KMS-11 (cell line): ENCODE results near the gene CPEB2.

Experiments used
- H2AFZ ChIP-seq: fragments of 200-600 bp; sonication (generic); 2 replicates; pipeline ENCODE4 v1.6.1; 2016; ENCODE audit warnings: antibody characterized with exemption, mixed run types, low read depth
- H3K27ac ChIP-seq: fragments of 200-600 bp; sonication (generic); 2 replicates; pipeline ENCODE4 v1.6.1; 2016; ENCODE audit warnings: mild to moderate bottlenecking, mixed run types
- H3K27me3 ChIP-seq: fragments of 200-600 bp; sonication (generic); 2 replicates; pipeline ENCODE4 v1.6.1; 2017; ENCODE audit warnings: mild to moderate bottlenecking, low read depth, mixed run types, moderate library complexity; ENCODE audit not compliant: insufficient read depth
- H3K36me3 ChIP-seq: fragments of 200-600 bp; sonication (generic); 2 replicates; pipeline ENCODE4 v1.6.1; 2017; ENCODE audit warnings: mild to moderate bottlenecking, mixed run types; ENCODE audit not compliant: insufficient read depth
- H3K4me1 ChIP-seq: fragments of 200-600 bp; sonication (generic); 2 replicates; pipeline ENCODE4 v1.6.1; 2016; ENCODE audit warnings: mild to moderate bottlenecking, low read depth, mixed run types; ENCODE audit not compliant: poor library complexity, severe bottlenecking
- H3K4me2 ChIP-seq: fragments of 200-600 bp; sonication (generic); 2 replicates; pipeline ENCODE4 v1.7.0; 2016; ENCODE audit warnings: mild to moderate bottlenecking, mixed run types
- H3K4me3 ChIP-seq: fragments of 200-600 bp; sonication (generic); IDR thresholded peaks from 2 replicates; pipeline ENCODE4 v1.6.1; 2017; ENCODE audit warnings: low read depth, low read length, mixed read lengths; ENCODE audit not compliant: insufficient read depth
- H3K79me2 ChIP-seq: fragments of 200-600 bp; sonication (generic); 2 replicates; pipeline ENCODE4 v1.6.1; 2016; ENCODE audit warnings: low read depth, mixed run types; ENCODE audit not compliant: insufficient read depth
- H3K9ac ChIP-seq: fragments of 200-600 bp; sonication (generic); 2 replicates; pipeline ENCODE4 v1.6.1; 2016; ENCODE audit warnings: mild to moderate bottlenecking, mixed run types
- H4K20me1 ChIP-seq: fragments of 200-600 bp; sonication (generic); 2 replicates; pipeline ENCODE4 v1.6.1; 2016; ENCODE audit warnings: mild to moderate bottlenecking, mixed run types; ENCODE audit not compliant: insufficient read depth
- TF ChIP-seq, protein P1 (sequence below): fragments of 200-600 bp; sonication (generic); conservative IDR thresholded peaks from 2 replicates; pipeline ENCODE4 v1.6.1; 2017; ENCODE audit warnings: low read depth, mild to moderate bottlenecking, antibody characterized with exemption, low read length, moderate library complexity, mixed read lengths

The CPEB2 gene

GRCh38 chr4:15011166-15011565 is 8.9 kb downstream of the CPEB2 start:
- Histone ChIP-seq H3K79me2 (peaks cover 100% of the 10 kb centered on the region), H3K27me3 (no peaks in the 10 kb centered on the region), H4K20me1 (peaks cover 24% of the 10 kb centered on the region; the same call in 1 of the 2 replicates), H3K4me2 (peak overlapping the region; percentile 98; the same call in 1 of the 2 replicates), H2AFZ (no peak overlapping the region), H3K4me1 (peaks cover 69% of the 10 kb centered on the region), H3K9ac (no peak overlapping the region), H3K4me3 (no peak overlapping the region), H3K36me3 (peaks cover 7% of the 10 kb centered on the region; the same call in 1 of the 2 replicates), H3K27ac (no peak overlapping the region; the same call in 1 of the 2 replicates)
- TF ChIP-seq, protein P1, sequence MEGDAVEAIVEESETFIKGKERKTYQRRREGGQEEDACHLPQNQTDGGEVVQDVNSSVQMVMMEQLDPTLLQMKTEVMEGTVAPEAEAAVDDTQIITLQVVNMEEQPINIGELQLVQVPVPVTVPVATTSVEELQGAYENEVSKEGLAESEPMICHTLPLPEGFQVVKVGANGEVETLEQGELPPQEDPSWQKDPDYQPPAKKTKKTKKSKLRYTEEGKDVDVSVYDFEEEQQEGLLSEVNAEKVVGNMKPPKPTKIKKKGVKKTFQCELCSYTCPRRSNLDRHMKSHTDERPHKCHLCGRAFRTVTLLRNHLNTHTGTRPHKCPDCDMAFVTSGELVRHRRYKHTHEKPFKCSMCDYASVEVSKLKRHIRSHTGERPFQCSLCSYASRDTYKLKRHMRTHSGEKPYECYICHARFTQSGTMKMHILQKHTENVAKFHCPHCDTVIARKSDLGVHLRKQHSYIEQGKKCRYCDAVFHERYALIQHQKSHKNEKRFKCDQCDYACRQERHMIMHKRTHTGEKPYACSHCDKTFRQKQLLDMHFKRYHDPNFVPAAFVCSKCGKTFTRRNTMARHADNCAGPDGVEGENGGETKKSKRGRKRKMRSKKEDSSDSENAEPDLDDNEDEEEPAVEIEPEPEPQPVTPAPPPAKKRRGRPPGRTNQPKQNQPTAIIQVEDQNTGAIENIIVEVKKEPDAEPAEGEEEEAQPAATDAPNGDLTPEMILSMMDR = no peak

DNA sequence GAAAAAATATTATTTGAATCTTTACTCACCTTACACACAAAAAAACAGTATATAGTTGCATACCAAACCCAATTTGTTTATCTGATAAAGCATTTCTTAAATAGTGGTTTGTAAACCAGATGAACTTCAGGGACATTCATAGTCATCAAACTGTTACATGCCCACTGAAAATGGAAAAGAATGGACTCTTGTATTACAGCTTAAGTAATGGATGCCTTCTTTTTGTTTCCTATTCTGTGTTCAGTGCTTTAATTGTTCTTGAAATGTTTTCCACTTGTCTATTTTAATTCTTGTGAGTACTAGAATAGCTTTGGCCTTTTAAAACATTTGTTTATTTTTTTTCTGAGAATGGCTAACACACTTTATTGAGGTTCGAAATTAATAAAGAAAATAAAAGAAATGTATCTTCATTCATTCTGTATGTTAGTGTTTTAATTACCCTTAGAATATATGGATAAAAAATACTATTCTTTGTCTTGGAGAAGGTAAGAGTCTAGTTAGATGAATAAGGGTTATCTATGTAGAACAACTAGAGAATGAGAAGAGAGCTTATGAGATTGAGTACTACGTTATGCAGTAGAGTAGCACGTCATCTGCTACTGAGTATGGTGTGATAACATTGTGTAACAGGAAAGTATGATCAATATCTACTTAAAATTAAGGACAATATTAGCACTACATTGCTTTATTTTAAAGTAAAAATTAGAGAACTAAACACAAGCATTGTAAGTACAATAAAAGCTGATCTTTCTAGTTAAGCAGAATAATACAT is 9.9 kb downstream of the CPEB2 start:
- TF ChIP-seq, protein P1 = no peak
- Histone ChIP-seq H3K4me2 (peak overlapping the region; percentile 98), H3K79me2 (peaks cover 100% of the 10 kb centered on the region), H3K4me1 (peaks cover 76% of the 10 kb centered on the region), H2AFZ (no peak overlapping the region), H3K36me3 (peaks cover 3% of the 10 kb centered on the region; the same call in 1 of the 2 replicates), H3K4me3 (no peak overlapping the region), H4K20me1 (peaks cover 17% of the 10 kb centered on the region; the same call in 1 of the 2 replicates), H3K27me3 (no peaks in the 10 kb centered on the region), H3K9ac (peak overlapping the region; percentile 22; the same call in 1 of the 2 replicates), H3K27ac (peak overlapping the region; percentile 88)

- 0 out of 2 replicates have a peak, but pooled peaks cover 9% of the 10 kb centered on the region for H4K20me1 ChIP-seq
- no peaks in the 10 kb centered on the region for H3K27me3 ChIP-seq
- TF ChIP-seq, protein P1 = no peak
- H3K36me3 ChIP-seq = peaks cover 3% of the 10 kb centered on the region; the same call in 1 of the 2 replicates
- no peak overlapping the region for H3K4me3 ChIP-seq
- H2AFZ ChIP-seq = no peak overlapping the region
- H3K9ac ChIP-seq = no peak overlapping the region
- peaks cover 90% of the 10 kb centered on the region for H3K4me1 ChIP-seq
- H3K27ac ChIP-seq = peak overlapping the region; percentile 88
- peak overlapping the region; percentile 98 for H3K4me2 ChIP-seq
- H3K79me2 ChIP-seq = peaks cover 98% of the 10 kb centered on the region
Measured at GRCh38 chr4:15013585-15013984, 11.3 kb downstream of the CPEB2 start.

DNA sequence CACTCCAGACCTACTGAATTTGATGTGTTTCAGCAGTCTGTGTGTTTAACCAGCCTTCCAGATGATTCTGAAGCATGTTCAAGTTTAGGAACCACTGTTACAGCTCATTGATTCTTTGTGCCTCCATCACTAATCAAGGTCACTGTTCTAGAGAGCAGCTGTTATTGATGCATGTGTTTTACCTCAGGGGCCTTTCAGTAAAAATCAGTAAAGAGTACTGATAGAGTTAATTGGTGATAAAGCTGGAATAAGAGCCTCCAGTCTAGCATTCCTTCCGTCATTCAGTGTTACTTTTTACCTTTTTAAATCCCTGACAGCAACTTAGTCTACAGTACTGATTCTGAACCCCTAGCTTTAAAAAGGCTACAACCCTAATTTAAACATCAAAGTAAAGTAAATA is 12.9 kb downstream of the CPEB2 start:
- Histone ChIP-seq H3K4me2 (peak overlapping the region; percentile 98), H3K36me3 (0 out of 2 replicates have a peak, but pooled peaks cover 3% of the 10 kb centered on the region), H3K4me1 (peaks cover 96% of the 10 kb centered on the region), H3K4me3 (no peak overlapping the region), H3K79me2 (peaks cover 97% of the 10 kb centered on the region), H3K27me3 (no peaks in the 10 kb centered on the region), H3K9ac (peak overlapping the region; percentile 39; the same call in 1 of the 2 replicates), H2AFZ (no peak overlapping the region), H3K27ac (peak overlapping the region; percentile 88), H4K20me1 (no peaks in the 10 kb centered on the region)
- TF ChIP-seq, protein P1 = no peak
